ENCODE measurements around the gene SEMA6D.

The SEMA6D gene

DNA sequence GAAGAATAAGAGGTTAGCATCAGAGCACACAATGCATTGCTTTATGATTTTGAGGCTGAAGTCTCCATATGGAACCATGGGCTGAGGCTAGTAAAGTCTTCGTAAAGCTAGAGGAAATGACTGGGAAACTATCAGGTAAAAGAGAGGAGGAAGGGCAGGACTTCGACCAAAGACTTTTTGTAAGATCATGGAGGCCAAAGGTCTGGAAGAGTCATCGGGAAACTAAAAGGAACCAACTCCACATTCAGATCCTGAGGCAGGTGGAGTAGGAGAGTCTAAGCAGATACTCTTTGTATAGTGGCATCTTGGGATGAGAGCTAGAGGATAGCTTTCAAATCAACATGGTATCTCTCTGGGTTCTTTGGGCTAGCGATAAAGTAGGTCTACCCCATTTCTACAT, 36.3 kb downstream of the SEMA6D start:
- no peak for DNase-seq (ENCODE audit: low spot score)
- TF ChIP-seq, protein P1, sequence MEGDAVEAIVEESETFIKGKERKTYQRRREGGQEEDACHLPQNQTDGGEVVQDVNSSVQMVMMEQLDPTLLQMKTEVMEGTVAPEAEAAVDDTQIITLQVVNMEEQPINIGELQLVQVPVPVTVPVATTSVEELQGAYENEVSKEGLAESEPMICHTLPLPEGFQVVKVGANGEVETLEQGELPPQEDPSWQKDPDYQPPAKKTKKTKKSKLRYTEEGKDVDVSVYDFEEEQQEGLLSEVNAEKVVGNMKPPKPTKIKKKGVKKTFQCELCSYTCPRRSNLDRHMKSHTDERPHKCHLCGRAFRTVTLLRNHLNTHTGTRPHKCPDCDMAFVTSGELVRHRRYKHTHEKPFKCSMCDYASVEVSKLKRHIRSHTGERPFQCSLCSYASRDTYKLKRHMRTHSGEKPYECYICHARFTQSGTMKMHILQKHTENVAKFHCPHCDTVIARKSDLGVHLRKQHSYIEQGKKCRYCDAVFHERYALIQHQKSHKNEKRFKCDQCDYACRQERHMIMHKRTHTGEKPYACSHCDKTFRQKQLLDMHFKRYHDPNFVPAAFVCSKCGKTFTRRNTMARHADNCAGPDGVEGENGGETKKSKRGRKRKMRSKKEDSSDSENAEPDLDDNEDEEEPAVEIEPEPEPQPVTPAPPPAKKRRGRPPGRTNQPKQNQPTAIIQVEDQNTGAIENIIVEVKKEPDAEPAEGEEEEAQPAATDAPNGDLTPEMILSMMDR (IDR thresholded peaks at IDR 0.05; ENCODE audit: extremely low read depth, missing control alignments), result no peak

GRCh38 chr15:47754312-47754711, 37.0 kb downstream of the SEMA6D start:
- TF ChIP-seq, protein P1 (IDR thresholded peaks at IDR 0.05; ENCODE audit: extremely low read depth, missing control alignments), result no peak
- DNase-seq (ENCODE audit: low spot score), result no peak

DNA sequence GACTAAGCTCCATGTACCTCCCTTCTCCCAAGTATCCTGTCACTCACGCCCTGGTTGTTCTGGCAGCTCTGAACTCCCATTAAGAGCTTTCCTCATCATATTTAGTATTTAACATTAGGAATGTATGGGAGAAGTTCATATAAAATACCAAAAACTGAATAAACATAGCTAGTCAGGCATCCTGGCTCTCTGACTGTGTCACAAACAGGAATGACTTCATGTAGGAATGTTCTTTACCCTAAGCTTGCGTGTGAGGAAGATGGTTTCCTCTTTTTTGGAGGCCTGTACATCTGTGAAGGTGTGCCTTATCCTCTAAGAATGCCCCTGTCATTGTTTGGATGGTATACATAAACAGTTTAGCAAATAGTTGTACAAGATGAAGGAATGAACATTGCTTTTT, 38.6 kb downstream of the SEMA6D start:
- no peak for DNase-seq (ENCODE audit: low spot score)
- TF ChIP-seq, protein P1 (IDR thresholded peaks at IDR 0.05; ENCODE audit: extremely low read depth, missing control alignments), result no peak

DNA sequence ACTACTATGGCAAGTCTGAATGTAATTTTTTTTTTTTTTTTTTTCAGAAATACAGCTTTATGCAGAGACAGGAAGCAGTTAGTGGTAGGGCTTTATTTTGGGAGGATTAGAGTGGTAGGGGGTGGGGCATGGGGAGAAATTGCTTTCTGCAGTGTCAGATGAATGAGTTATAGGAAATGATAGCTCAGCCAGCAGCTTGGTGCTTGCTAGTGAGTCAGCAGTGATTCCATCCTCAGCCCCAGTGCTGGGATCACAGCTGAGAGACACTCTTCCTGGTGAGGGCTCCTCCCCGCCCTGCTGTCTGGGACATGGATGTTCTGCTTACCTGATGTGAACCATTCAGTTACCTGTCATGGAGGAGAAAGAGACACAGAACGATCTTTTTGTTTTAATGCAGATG, 39.6 kb downstream of the SEMA6D start:
- no peak for DNase-seq (ENCODE audit: low spot score)
- TF ChIP-seq, protein P1 (IDR thresholded peaks at IDR 0.05; ENCODE audit: extremely low read depth, missing control alignments), result no peak

GRCh38 chr15:47757331-47757730, 40.0 kb downstream of the SEMA6D start:
- DNase-seq (ENCODE audit: low spot score), result no peak
- TF ChIP-seq, protein P1 (IDR thresholded peaks at IDR 0.05; ENCODE audit: extremely low read depth, missing control alignments), result no peak

DNA sequence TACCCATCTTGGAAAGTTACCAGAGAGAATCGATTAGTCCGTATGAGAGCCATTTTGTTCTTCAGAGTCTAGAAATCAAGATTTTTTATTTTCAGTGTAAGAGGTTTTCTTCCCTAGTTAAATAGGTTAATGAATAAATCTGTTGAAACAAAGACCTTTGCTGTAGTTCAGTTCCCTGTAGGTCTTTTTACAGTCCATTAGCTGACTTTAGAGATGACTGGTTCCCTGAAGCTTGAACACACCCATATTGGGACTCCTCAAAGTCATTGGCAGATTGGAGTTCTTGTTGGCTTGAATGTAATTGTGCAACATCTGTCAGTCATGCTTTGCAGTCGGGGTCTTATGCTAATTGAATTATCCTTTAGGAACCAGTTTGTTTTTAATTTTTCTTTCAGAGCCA, 45.3 kb downstream of the SEMA6D start:
- DNase-seq (ENCODE audit: low spot score), result no peak
- TF ChIP-seq, protein P1 (IDR thresholded peaks at IDR 0.05; ENCODE audit: extremely low read depth, missing control alignments), result no peak

DNA sequence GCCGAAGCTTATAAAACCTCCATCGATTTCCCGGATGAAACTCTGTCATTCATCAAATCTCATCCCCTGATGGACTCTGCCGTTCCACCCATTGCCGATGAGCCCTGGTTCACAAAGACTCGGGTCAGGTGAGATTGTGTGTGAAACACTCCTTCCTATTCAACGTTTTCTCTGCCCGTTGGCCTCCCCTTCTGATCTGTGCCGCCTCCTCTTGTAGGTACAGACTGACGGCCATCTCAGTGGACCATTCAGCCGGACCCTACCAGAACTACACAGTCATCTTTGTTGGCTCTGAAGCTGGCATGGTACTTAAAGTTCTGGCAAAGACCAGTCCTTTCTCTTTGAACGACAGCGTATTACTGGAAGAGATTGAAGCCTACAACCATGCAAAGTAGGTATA, 47.4 kb downstream of the SEMA6D start:
- TF ChIP-seq, protein P1 (IDR thresholded peaks at IDR 0.05; ENCODE audit: extremely low read depth, missing control alignments), result no peak
- DNase-seq (ENCODE audit: low spot score), result no peak
